HG03565 (cell line): ENCODE measurements around the gene CCDC188.
"Not testable (repeated sequence)": the region's sequence is repeated elsewhere in the genome, so short reads cannot be mapped to it uniquely, and the experiment has no call there.

Source experiments
- ATAC-seq: cut with Tn5 transposase; IDR thresholded peaks from one replicate; pipeline ENCODE4 v1.9.1; 2021; ENCODE audit warnings: mild to moderate bottlenecking, moderate library complexity; ENCODE audit not compliant: unreplicated experiment

The CCDC188 gene

DNA sequence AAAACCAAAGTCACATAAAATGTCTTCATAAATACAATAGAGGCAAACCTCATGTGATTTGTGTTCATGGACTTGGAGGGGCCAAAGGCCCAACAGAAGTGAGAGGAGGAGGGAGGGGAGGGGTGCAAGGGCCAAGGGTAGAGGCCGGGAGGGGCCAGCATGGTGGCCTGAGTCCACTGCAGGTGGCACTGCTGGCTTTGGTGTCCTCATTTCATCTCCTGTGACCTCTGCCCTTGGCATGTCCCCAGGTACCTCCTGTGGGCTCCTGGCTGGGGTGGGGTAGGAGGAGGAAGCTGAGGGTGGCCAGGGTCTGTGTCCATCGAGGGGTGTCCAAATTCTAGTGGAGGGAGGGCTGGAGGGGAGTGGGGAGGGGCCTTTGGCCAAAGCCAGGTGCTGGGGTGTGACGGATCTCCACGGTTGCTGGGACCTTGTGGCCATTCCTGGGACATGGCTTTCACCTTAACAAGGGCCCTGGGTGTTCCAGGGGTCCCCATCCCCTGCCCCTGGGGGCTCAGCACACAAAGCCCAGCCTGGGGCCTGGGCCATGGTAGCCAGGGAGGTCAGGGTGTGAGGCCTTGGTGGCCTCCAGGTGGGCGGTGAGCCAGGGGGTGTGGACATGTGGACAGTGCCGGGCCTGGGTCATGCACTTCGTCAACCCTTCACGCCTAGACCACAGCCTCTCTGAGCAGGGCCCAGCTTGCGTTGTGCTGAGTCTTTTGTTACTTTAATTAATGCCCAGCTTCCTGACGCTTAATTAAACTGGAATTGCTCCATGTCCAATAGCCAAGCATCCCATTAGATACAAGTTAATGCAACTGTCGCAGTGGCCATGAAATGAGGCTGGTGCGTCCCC, 20.7 kb upstream of the CCDC188 start:
- ATAC-seq = no peak

DNA sequence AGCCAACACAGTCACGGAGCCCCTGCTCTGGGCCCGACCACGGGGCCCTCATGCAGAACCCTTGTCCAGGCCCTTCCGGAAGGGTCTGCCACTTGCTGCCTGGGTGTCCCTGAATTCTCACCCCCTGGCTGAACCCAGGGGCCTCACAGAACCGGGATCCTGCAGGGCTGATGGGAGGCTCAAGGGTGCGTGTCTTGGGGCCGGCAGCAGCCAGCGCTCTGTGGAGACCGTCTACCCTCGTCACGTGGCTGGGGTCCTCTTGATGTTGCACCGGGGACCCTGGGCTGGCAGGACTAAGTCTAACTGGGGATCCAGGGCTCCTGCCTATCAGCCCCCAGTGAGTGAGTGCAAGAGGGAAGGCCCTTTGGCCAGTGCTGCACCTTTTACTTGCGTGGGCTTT, 19.3 kb upstream of the CCDC188 start:
- ATAC-seq = no peak

DNA sequence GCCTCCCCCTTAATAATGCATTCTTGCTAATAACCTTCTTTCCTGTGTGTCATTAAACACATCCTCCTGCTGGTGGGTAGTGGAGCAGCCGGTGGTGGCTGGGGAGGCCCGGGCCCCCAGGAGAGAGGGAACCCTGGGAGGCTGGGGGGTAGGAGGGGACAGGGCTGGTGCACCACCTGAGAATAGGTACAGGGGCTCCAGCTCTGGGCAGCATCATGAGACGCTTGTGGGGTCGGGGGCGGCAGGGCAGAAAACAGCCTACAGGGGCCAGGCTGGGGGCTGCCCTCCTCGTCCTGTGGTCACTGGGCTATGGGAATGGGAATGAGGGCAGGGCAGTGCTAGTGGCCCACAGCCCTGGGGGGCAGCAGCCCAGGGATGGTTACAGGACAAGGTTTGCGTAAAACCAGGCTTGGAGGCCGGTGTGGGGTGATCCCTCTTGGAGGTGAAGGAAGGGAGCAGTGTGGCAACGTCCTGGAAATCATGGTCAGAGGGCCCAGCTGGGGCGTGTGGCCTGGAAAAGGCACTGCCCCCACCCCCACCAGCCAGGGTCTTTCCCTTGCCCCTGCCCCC, 18.5 kb upstream of the CCDC188 start:
- ATAC-seq = no peak

DNA sequence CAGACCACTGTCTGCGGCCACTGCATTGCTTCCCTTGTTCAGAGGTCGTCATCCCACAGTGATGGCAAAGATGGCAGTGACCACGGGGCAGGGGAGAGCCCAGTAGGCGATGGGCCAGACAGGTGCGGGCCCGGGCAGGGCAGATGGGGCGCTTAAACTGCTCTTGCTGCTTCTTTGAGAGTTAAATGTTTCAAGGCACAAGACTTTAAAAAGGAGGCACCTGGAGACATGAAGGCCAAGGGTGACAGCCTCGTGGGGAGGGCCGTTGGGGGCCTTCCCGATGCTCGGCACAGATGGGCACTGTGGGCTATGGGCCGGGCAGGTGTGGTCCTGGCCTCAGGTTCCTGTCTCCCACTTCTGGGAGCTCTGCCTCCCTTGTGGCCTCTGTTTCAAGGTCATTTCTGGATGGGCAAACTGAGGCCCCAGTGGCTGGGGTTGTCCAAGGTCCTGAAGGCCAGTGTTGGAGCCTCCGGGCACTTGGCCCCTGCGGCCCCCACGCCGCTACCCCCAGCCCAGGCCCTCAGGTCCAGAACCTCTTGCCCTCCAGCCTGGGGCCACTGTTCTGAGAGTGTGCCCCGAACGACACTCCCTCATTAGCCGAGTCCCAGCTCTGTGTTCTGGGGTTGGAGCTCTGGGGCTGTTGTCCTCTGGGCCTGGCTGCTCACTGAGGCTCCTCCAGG, 16.9 kb upstream of the CCDC188 start:
- ATAC-seq = no peak

DNA sequence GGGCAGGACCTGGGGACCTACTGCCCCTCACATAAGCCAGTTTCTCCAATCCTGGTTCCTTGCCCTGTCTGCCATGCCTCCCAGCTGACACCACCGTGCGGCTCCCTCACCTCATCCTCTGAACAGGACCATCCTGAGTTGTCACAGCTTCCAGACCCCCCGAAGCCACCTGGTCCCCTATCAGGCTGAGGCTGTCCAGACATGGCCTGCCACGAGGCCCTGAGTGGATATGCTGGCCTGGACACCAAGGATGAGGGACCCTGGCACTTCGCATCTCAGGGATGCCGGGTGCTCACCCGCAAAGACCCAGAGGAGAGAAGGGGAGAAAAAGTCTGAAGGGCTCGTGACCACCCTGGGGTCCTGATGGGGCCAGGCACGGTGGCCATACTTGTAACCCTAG, 15.8 kb upstream of the CCDC188 start:
- no peak for ATAC-seq

DNA sequence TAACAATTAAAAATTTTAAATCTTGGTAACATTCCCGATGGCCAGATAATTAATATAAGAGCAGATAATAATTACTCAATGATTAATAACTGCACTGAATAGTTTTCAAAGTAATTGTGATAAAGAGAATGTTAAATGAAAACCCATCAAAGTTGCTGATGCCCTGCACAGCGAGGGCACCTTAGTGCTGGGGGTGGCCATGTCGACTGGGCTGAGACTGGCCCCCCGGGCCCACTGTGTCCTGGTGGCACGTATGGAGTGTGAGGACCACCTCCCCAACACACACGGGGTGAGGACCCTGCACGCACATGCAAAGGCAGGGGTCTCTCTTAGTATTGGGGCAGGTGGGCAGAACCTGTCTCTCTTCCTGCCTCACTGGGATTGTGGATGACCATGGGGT, 15.1 kb upstream of the CCDC188 start:
- no peak for ATAC-seq

DNA sequence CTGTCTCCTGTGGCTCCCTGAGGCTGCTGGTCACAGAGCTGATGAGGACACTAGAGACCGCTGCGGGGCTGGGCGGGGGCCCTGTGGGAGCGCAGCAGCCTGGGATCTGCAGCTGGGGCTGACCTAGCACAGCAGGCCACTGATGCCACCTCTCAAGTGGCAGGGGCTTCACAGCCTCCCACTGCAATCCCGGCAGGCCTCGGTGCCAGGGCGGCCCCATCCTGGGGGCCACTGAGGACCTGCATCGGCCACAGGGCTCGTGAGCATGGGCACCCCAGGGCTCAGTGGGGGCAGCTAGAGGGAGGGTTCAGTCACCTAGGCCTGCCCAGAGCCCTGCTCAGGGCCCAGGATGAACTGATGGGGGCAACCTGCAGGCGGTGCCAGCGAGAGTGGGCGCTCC, 14.6 kb upstream of the CCDC188 start:
- ATAC-seq = no peak

DNA sequence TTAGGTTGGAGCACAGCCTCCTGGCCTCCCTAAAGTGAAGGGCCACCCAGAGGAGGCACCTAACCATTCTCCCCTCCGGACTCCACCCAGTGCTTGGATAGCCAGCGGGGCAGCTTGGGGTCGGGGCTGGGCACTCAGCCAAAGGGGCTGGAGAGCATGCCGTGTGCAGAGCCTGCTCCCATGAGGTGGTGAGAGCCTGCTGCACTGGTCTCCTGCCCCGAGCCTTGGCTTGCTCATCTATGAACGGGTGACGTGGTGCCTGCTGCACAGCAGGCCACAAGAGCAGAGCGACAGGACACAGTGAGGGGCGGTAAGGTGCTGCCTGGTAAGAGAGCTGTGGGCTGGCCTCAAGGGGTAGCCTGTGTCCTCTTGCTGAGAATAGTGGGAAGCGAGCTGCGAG, 14.0 kb upstream of the CCDC188 start:
- no peak for ATAC-seq

DNA sequence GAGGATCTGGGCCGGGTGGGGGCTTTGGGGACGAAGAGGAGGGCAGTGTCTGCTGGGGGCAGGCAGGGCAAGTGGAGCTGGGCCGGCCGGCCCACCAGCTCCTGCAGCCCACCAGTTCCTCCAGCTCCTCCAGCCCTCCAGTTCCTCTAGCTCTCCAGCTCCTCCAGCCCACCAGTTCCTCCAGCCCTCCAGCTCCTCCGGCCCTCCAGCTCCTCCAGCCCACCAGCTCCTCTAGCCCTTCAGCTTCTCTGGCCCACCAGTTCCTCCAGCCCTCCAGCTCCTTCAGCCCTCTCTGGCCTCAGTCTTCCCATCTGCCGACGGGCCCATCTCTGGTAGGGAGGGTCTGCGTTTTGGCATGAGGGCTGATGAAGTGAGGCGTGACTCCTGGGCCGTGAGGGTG, 9.2 kb upstream of the CCDC188 start:
- no peak for ATAC-seq

DNA sequence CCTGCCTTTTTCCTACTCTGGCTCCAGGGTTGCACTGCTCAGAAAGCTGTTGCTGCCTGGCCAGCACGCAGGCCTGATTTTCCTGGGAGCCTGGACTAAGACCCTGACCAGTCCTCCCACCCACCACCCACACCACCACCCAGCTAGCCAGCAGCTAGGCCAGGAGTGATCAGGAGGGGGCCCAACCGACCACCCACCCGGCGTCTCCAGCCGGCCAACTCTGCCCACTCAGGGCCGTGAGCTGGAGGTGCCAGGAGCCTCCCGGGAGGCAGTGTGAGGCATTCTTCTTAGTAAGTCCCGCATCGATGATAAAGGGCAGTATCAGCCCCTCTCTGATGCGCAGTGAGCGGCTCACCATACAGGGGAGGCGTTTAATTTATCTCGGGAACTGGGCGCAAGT, 8.7 kb upstream of the CCDC188 start:
- ATAC-seq = not testable (repeated sequence)

DNA sequence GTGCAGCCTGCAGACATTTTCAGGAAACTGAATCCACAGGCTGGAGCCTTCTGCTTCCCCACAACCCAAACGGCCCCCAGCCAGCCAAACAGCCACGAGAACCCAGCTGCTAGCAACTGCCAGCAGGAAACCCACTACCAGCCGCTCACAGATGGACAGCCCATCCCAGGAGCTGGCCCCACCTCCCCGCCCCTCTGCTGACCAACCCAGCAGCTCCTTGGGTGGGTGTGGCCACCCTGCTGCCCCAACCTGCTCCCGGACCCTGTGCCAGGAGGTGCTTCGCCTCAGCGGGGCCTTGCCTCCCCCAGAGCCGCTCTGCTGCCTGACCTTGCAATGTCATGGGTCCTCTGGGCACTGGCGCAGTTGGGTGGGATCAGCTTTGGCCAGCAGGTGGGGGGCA, 8.2 kb upstream of the CCDC188 start:
- no peak for ATAC-seq

DNA sequence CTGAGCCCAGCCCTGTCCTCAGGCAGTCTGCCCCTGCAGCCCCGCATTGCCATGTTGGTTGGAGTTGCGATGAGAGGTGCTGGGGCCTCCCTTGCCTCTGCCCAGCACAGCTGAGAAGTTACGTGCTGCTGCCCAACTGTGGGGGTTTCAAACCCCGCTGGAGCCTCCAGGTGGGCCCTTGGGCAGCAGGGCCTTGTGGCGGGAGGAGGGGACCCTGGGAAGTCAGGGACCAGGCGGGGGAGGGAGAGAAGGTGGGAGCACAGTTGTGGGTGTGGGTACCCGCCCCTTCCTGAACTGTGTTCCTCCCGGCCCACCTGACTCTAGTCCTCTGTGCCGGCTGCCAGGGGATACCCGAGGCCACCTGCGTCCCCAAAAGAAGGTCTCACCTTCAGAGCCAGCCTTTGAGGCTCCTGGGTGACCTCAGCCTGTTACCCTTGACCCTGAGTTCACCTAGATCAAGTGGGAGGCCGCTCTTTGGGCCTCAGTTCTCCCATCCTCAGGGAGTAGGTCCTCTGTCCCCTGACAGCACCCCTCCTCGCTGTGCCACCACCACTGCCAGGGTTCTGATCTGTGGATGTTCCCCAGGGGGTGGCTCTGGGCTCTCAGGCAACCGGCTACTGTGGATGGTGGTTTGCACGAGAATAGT, 7.7 kb upstream of the CCDC188 start:
- ATAC-seq = no peak

DNA sequence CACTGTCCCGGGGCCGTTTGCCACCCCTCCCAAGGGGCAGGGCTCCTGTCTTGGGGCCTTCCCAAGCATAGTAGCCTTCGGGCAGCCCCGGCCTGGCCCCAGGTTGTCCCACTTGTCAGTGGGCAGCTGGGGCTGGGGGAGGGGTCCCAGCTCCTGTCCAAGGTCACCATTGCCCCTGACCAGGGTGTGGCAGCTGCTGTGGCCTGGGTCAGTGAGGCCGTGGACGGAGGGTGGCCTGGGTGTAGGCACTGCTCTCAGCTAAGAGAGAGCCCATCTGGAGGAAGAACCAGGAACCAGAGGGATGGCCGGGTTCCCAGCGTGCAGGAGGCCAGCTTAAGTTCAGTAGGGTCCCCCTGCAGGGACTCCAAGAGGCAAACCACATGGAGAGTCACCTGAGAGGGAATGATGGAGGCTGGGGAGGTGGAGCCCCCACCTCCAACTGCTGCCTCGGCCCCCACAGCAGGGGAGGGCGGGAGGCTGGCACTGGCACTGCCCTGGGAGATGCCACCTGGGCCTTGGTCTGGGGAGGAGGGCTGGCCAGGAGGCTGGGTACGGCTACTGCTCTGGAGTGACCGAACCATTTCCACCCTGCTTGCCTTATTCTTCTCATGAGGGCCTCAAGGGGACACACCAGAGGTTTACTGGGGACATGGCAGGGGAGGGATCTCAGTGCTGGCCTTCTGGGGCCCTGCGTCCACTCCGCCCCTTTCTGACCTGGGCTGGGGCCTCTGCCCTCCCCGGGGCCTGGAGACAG, 6.8 kb upstream of the CCDC188 start:
- ATAC-seq = no peak

DNA sequence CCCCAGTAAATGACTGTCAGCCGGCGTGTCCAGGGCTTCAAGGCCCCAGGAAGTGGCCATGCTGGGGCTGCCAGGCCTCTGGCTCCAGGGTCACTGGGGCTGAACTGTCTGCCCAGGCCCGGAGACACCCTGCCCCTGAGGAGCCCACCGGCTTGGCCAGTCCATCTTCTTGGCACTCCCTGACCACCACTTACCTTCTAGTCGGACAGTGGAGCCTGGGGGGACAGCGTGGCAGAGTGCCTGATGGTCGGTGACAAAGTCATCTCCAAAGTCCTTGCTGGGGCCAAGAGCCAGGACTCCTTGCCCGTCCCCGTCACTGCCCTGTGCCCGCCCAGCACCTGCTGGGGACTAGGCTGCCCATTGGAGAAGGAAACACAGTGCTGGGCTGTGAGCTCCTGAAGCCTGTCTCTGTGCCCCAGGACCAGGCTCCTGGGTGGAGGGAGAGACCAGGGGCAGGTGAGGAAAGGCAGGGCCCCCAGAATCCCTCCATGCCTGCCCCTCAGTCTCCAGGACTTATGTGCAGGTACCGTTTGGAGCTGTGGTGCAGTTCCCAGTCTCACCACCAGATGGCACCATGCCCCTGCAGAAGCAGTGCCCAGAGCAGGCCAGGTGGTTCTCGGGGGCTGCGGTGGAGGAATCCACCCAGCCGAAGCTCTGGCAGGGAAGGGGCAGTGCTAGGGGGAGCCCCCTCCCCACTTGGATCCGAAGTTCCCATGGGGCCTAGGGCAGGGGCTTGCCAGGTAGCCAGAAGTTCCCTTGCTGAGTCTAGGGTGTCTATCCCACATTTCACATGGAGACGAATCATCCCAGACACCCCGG, 6.0 kb upstream of the CCDC188 start:
- no peak for ATAC-seq

DNA sequence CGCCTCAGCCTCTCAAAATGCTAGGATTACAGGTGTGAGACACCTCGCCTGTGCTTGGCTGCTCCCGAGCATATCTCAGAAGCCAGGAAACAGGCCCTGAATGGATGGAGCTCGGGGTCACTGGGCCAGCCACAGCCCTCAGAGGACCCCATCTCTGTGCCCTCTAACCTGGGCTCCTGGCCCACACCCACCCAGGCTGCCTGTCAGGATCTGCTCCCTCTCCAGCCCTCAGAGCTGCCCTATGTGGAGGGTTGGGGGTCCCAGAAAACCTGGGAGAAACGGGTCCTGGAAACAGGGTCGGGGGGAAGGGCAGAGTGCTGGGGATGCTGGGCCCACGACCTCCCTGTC, 5.2 kb upstream of the CCDC188 start:
- no peak for ATAC-seq

DNA sequence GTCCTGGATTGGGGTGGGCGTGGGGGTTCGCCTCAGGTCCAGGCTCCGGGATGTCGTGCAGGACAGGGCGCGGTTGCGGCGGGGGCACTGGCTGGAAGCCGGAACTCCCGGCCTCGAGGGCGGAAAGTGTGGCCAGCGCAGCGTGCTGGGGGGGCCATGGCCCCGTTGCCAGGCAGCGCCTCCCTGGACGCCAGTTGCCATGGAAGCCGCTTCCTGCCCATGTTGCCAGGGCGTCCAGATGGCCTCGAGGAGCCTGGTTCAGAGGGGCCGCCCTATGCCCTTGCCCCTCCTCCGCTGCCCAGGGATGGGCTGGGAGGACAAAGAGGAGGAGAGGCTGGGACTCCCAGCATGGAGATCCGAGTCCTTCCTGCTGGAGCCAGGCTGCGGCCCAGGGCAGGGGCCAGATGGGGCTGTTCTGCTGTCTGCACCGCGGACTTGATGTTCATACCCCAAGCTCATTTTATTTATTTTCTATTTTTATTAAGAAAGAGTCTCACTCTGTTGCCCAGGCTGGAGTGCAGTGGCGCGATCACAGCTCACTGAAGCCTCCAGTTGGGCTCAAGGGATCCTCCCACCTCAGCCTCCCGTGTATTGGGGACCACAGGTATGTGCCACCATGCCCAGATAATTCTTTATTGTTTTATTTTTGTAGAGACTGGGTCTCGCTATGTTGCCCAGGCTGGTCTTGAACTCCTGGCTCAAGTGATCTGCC, 4.6 kb upstream of the CCDC188 start:
- no peak for ATAC-seq

DNA sequence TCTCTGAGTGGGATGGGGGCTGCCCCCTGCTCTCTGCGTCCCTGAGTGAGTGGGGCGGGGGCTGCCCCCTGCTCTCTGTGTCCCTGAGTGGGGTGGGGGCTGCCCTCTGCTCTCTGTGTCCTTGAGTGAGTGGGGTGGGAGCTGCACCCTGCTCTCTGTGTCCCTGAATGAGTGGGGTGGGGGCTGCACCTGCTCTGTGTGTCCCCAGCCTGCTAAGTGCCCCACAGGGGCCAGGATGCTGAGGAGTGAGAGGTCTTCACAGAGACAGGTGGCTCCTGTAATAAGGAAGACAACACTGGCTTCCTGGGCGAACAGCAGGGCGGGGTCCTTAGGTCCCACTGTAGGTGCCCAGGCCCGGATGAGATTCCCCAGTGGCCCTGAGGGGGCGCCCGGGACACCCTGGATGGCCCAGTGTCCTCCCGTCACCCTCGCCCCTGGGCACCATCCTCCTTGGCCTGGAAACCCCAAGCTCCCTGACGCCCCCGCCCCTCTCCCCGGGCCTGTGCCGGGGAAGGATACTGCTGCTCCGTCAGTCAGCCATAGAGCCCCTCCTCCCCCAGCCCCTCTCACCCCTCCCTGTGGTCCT, 3.8 kb upstream of the CCDC188 start:
- no peak for ATAC-seq

DNA sequence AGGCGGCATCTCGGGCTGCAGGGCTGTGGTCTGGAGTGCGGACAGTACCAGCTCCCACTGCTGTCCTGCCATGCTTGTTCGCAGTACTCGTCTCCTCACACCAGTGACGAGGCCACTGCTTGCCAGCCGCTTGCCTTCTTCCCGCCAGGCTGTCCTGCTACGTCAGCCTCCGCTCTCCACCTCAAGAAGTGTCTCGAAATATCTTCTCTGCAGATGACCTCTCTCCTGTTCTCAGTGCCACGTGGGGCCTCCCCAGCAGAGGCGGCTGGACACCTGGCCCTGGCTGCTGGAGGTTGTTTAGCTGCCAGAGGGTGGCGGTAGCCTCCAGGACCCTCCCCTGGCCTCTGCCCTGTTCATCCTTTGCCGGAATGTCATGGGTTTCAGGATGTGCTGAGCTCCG, 3.1 kb upstream of the CCDC188 start:
- no peak for ATAC-seq

DNA sequence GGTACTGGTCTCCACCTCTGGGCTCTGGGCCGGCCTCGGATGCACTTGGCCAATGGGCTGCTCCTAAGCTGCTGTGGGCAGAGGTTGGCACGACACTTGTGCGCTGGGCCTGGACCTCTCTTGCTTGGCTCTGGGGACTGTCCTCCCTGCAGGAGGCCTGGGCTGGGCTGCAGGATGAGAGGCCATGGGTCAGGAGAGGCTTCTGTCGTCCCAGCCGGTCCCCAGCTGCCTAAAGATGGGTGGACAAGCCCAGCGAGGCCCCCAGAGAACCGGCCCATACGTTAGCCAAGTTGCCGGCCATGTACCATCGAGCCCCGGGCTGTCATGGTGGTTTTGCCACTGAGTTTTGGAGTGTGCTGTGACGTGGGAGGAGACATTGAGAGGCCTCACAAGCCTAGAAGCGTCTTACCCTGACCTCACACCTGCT, 1.6 kb upstream of the CCDC188 start:
- no peak for ATAC-seq
